NCI-H2171 treated with DMSO at 0.1 percent for 48 hours (cell line): ENCODE results near the gene BRD3.

ENCODE experiments used
- DNase-seq: peaks from one replicate; lab custom pipeline; 2025; lab: John Stamatoyannopoulos, UW

BRD3 gene

GRCh38 chr9:134039386-134040175 is 28.2 kb downstream of the BRD3 start:
- no peak for DNase-seq

DNA sequence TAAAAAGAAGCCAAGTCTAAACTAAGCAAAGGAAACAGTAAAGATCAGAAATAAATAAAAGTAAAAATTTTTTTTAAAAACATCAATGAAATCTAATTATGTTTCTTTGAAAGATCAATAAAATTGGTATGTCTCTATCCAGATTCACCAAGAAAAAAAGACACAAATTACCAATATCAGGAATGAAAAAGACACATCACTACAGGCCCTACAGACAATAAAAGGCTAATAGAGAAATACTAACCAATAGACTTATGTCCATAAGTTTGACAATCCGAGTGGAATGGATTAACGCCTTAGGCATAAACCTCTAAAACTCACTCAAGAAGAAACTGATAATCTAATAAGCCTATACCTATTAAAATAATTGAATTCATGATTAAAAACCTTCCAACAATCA is 30.2 kb downstream of the BRD3 start:
- no peak for DNase-seq

DNA sequence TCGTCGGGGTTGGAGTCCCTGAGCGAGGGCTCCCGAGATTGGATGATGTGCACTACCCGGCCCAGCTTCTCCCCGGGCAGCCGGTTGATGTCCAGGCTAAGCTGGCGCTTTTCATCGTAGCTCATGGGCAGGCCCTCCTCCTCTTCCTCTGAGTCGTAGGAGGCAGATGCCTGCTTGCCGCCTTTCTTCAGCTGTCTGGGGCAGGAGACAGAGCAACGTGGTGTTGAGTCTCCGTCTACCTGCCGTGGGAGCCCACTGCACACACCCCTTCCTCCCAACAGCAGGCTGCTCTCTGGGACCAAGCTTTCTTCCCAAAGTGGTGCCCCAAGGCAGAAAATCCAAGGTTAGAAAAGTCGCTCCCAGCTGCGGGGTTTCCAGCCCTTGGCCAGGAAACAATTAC is 31.7 kb downstream of the BRD3 start:
- DNase-seq, result no peak

DNA sequence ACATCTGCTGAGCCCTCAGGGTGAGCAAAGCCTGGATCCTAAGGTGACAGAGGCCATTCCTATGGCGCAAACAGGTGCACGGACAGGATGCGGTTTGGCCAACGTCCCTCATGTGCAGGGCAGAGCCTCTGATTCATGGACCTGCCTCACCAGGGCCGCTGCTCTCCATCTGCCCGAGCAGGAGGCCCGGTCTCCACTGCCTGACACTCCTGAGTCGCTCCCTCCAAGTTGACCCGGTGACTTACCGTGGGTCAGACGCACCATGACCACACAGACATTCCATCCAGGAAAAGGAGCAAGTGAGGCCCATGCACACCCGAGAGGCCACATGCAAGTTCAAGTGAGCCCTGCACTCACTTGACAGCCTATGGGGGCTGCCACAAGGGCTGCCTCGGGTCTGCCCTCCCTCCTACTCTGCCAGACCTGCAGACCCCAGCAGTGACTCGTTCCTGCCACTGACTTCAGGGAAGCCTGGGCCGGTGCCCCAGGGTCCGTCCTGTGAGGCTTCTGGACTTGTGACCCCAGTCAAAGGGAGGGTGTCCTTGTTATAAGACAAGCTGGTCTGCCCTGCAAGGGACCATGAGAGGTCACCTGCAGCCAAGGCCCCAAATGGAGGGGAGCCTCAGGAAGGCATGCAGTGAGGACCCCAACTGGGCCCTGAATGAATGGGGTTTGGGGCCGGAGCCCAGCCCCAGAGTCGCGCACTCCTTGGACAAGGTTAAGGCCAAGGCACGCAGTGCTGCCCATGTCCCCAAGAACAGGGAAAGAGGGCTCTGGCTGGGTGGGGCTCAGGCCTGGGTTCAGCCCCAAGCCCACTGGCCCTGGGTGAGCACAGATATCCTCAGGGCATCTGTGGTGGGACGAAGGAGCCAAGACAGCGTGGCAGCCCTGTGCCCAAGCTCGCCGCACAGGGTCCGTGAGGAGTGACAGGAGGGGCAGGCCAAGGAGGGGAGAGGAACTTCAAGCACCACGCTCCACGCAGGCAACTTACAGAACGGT is 32.5 kb downstream of the BRD3 start:
- DNase-seq, result no peak

DNA sequence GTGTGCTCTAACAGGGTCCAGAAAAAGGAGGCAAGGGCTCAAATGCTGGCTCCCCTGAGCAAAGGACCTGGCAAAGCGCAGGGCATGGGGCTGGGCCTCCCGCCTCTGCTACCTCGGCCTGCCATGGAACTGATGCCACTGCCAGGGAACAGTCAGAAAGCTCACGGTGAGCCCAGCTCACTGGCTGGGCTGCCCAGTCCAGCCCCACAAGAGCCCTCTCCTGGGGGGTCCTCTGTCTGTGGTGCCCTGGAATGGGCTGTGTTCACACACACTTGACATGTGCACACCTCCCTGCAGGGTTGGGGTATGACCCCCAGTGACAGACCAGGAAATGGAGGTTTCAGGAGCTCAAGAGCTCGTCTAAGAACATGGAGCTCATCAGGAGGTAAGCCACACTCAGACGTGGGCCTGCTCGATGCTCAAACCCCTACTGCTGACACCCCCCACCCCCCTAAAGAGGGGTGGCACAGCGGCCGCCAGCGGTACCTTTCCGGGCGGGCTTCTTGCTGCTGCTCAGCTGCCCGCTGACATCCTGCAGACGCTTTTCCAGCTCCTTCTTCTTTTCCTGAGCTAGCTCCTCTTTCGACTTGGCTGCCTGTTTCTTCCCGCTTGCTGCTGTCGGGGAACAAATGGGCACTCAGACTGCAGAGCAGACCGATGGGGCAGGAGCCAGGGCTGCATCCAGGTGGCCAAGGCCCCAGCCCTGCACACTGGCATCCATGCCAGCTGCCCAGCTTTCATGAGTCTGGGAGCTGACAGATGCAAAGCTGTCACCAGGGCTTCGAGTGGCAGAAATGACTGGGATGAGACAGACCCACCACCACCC is 33.4 kb downstream of the BRD3 start:
- no peak for DNase-seq

GRCh38 chr9:134033516-134034214 is 34.2 kb downstream of the BRD3 start:
- DNase-seq, result no peak

DNA sequence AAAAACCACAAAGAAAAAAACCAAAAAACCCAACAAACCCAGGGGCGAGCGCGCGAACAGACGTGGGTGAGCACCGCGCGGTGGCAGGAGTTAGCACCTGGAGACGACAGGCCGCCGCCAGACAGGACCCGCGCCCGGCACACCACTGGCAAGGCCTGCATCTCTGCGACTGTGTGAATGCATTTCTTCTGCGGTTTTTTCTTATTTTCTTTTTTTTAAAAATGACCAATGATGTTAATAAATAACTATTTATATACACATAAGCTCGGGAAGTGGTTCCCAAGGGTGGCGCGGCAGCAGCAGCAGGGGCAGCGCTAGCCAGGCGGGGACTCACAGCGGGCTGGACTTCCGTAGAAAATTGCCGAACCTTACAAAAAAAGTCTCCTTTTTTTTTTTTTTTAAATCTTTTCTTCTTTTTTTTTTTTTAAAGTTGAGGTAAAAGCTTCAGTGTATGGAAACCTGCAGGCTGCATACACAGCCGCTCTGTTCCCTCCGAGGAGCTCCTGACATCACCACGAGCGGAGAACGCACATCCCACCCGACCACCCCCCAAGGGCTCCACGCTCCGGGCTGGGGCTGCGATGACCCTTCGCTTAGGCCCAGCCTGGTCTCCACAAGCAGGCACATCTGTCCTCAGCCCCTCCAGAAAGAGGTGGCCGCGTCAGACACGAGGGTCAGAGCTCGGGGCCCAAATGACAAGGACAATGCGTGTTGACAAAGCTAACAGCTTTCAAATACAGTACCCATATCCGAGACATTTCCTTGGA is 35.2 kb downstream of the BRD3 start:
- DNase-seq, result no peak

- no peak for DNase-seq
Observed at GRCh38 chr9:134031783-134032182, 36.0 kb downstream of the BRD3 start.

GRCh38 chr9:134030821-134031470 is 36.9 kb downstream of the BRD3 start:
- DNase-seq, result no peak

DNA sequence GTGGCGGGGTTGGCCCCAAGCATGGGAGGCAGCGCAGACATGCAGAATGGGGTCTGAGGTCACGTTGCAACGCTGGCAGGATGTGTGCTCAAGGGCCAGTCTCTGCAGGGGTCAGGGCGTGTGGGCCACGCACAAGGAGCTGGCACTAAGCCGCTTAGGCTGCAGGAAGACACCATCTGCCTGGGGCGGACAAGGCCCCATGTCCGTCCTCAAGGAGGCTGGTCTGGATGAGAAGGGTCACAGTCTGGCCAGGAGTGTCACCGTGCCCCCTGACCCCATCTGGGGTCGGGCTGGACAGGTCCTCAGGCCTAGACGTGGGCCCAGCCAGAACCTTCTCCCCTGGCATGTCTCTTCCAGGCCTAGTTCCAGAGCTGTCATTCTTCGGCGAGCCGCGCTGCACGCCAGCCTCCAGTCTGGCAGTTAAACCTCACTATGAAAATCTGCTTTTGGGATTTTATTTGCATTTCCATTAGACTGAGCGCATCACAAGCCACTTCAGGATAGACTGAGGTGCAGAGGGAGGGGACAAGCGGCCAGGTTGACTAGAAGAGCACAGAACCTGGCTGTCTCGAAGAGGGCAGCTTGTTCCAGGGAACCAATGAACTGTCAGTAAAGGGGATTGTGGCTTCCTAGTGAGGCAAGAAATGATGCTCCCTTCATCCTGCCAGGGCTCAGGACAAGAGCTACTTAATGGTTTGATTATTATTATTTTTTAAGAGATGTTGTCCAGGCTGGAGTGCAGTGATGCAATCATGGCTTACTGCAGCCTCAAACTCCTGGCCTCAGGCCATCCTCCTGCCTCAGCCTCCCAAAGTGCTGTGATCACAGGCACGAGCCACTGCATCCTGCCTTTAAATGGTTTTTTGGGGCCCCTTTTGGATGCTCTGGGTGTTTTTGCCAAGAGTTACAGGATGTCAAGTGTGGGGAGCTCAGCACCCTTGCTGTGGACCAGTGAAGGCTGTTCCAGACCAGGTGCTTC is 38.3 kb downstream of the BRD3 start:
- DNase-seq, result no peak

GRCh38 chr9:134028575-134029247 is 39.1 kb downstream of the BRD3 start:
- no peak for DNase-seq

DNA sequence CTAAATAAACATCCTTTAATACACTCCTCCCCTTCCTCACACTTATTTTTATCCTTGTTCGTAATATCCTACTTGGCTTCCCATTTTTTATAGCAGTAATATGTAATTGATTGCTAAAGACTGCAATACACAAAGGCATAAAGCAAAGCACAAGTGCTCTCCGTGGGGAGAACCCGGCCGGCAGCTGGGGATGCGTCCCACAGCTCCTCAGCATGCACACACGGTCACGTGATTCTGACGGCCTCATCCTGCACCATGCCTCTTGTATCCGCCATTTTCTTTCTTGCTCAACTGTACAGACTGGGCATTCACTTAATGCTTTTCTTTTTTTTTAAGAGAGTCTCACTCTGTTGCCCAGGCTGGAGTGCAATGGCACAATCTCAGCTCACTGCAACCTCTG is 39.8 kb downstream of the BRD3 start:
- peak; percentile 74 for DNase-seq

DNA sequence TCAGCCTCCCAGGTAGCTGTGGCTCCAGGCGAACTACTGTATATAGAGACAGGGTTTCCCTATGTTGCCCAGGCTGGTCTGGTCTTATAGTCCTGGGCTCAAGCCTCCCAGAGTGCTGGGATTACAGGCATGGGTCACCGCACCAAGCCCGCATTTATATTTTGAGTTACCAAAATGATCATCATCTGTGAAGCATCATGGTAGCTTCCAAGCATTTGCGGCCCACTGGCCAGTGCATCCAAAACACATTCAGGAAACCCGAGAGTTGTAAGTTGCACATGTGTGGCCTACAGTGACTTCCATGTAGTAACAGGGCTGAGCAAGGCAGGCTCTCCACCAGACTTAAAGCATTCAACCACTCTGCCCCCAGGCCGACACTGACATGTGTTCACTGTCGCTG is 40.3 kb downstream of the BRD3 start:
- DNase-seq, result no peak

DNA sequence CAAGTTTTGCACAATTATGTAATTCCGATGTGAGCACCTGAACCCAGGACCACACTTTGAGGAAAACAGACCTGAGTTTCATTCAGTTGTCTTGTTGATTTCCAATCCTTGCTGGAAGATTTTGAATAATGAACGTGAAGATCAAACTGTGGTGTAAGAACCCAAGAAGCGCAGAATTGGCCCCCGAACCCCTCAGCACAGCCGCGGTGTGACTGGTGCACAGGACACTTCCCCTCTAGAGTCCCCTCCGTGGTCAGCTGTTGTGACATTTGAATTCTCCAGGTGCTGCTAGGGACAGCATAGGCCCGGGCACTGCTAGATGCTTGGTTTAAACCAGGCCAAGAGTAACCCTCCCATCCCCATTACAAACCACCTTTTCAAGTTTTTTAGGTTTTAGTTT is 40.8 kb downstream of the BRD3 start:
- no peak for DNase-seq

DNA sequence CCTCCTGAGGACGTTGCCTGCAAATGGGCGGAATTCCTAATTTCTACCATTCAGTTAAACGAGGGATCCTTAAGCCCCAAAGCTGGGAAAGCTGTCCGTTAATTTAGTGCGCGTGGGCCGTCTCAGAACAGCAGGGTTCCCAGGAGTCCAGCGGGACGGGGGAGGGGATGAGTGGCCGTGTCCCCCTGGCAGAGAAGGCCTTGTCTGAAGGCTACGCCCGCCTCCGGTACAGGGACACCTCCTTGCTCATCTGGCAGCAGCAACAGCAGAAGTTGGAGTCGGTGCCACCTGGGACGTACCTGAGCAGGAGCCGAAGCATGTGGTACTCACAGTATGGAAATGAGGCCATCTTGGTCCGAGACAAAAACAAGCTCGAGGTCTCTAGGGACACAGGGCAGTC is 41.2 kb downstream of the BRD3 start:
- DNase-seq, result no peak

- peak; percentile 77 for DNase-seq
Observed at GRCh38 chr9:134025606-134026541, 42.0 kb downstream of the BRD3 start.
